Liver (tissue), 3 donors: Measurements from ENCODE around the gene LYVE1.

Experiments used
- ATF3 ChIP-seq: IDR thresholded peaks from 2 replicates; pipeline ENCODE4 v1.6.1; 2016; ENCODE audit warnings: antibody characterized with exemption
- RAD21 ChIP-seq, 2 donors: IDR thresholded peaks; 2 replicates each; pipeline ENCODE4 v1.6.1; 2016; ENCODE audit warnings: antibody characterized with exemption in 2 of 2, mild to moderate bottlenecking in 2 of 2
- RXRA ChIP-seq, 2 donors: IDR thresholded peaks; 2 replicates each; pipeline ENCODE4 v1.6.1; 2017 to 2018; ENCODE audit warnings: antibody characterized with exemption in 2 of 2, mild to moderate bottlenecking in 1 of 2
- YY1 ChIP-seq: IDR thresholded peaks from 2 replicates; pipeline ENCODE4 v1.6.1; 2016; ENCODE audit warnings: antibody characterized with exemption, mild to moderate bottlenecking
- ZBTB33 ChIP-seq: IDR thresholded peaks from 2 replicates; pipeline ENCODE4 v1.6.1; 2016; ENCODE audit warnings: antibody characterized with exemption
- TF ChIP-seq, protein P1 (sequence below): fragments of 150-350 bp; IDR thresholded peaks from 2 replicates; pipeline ENCODE4 v1.5.1; 2017; ENCODE audit warnings: improper control_type of control experiment, low read depth, low read length; ENCODE audit not compliant: missing input control
- donor health status: healthy.
- donor health status: healthy.

DNA sequence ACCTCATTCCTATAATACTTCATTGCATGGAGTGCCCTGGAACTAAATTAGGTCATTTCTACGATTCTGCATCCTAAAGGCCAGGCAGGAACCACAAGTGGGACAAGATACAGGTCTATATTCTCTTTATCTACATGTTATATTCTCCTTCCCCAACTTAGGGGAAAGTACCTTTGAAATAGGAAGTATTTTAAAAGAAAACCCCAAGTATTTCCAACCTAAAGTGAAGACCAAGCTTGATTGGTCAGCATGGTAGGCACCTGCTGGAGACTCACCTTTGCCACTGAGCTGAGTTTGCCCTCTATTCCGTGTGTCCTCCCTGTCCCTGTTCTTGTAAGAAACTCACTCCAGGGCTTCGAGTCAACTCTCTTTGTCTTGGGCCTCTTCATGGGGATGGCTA lies 11.2 kb upstream of the LYVE1 start:
- TF ChIP-seq, protein P1, sequence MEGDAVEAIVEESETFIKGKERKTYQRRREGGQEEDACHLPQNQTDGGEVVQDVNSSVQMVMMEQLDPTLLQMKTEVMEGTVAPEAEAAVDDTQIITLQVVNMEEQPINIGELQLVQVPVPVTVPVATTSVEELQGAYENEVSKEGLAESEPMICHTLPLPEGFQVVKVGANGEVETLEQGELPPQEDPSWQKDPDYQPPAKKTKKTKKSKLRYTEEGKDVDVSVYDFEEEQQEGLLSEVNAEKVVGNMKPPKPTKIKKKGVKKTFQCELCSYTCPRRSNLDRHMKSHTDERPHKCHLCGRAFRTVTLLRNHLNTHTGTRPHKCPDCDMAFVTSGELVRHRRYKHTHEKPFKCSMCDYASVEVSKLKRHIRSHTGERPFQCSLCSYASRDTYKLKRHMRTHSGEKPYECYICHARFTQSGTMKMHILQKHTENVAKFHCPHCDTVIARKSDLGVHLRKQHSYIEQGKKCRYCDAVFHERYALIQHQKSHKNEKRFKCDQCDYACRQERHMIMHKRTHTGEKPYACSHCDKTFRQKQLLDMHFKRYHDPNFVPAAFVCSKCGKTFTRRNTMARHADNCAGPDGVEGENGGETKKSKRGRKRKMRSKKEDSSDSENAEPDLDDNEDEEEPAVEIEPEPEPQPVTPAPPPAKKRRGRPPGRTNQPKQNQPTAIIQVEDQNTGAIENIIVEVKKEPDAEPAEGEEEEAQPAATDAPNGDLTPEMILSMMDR = no peak
- no peak for TF ChIP-seq YY1
- TF ChIP-seq ZBTB33 = no peak
- no peak for TF ChIP-seq RXRA (IDR thresholded peaks at IDR 0.05)
- TF ChIP-seq RAD21 (IDR thresholded peaks at IDR 0.05) = no peak
- TF ChIP-seq ATF3 = no peak
